Common myeloid progenitor, CD34-positive (primary cell): ENCODE measurements around the gene LAPTM5.

Experiments used
- CTCF ChIA-PET: fragments of 350-600 bp; sonication (Branson Sonifier 250); formaldehyde crosslinking; loops from one replicate; lab custom pipeline; 2021; ENCODE audit warnings: antibody characterized with exemption; lab: Charles Lee
- POLR2A ChIA-PET: fragments of 350-600 bp; sonication (Branson Sonifier 250); formaldehyde crosslinking; loops from one replicate; lab custom pipeline; 2021; ENCODE audit warnings: antibody characterized with exemption; lab: Charles Lee
- DNase-seq, 3 donors: peaks; one replicate each; pipeline versions ENCODE4 v3.0.0 to v3.0.0-alpha.2; 2013
- H3K27ac ChIP-seq, 2 experiments: 1 replicate in 1 of 2; 2 replicates in 1 of 2; pipeline ENCODE4 v1.7.0; 2013; ENCODE audit warnings: inconsistent platforms in 2 of 2, low read length in 2 of 2, mild to moderate bottlenecking in 2 of 2, low read depth in 1 of 2, moderate library complexity in 1 of 2; ENCODE audit not compliant: severe bottlenecking in 2 of 2, insufficient read depth in 1 of 2, poor library complexity in 1 of 2
- H3K27me3 ChIP-seq, 5 experiments: replicated peaks in 2 of 5; 1 replicate in 3 of 5; 2 replicates in 2 of 5; pipeline versions ENCODE4 v1.6.1 to v1.7.0; 2013; ENCODE audit warnings: low read length in 4 of 5, mild to moderate bottlenecking in 2 of 5, moderate library complexity in 2 of 5, inconsistent platforms in 1 of 5; ENCODE audit not compliant: insufficient read depth in 5 of 5, control insufficient read depth in 4 of 5
- H3K36me3 ChIP-seq, 4 experiments: 1 replicate in 2 of 4; 2 replicates in 2 of 4; pipeline versions ENCODE4 v1.6.1 to v1.7.0; 2013; ENCODE audit warnings: low read length in 3 of 4, control low read depth in 1 of 4, mild to moderate bottlenecking in 1 of 4; ENCODE audit not compliant: control insufficient read depth in 4 of 4, insufficient read depth in 4 of 4
- H3K4me1 ChIP-seq, 4 experiments: 1 replicate in 3 of 4; 2 replicates in 1 of 4; pipeline versions ENCODE4 v1.6.1 to v1.7.1; 2013; ENCODE audit warnings: low read length in 3 of 4, mild to moderate bottlenecking in 3 of 4, control low read depth in 1 of 4, inconsistent platforms in 1 of 4, moderate library complexity in 1 of 4; ENCODE audit not compliant: control insufficient read depth in 4 of 4, insufficient read depth in 4 of 4; ENCODE audit errors: control extremely low read depth in 1 of 4
- H3K4me3 ChIP-seq, 7 experiments: 1 replicate in 4 of 7; 2 replicates in 3 of 7; pipeline versions ENCODE4 v1.5.1 to v1.7.0; 2013; ENCODE audit warnings: mild to moderate bottlenecking in 7 of 7, low read length in 6 of 7, moderate library complexity in 6 of 7, inconsistent platforms in 2 of 7, low read depth in 2 of 7, control low read depth in 1 of 7; ENCODE audit not compliant: insufficient read depth in 4 of 7, control insufficient read depth in 1 of 7; ENCODE audit errors: extremely low read depth in 1 of 7
- H3K9me3 ChIP-seq, 5 experiments: 1 replicate in 4 of 5; 2 replicates in 1 of 5; pipeline versions ENCODE4 v1.6.1 to v1.7.1; 2013; ENCODE audit warnings: low read length in 4 of 5, mild to moderate bottlenecking in 2 of 5, inconsistent platforms in 1 of 5, low read depth in 1 of 5, moderate library complexity in 1 of 5; ENCODE audit not compliant: control insufficient read depth in 4 of 5, insufficient read depth in 2 of 5; ENCODE audit errors: control extremely low read depth in 1 of 5
- WGBS: methylation state at CpG from one replicate; pipeline ENCODE4 v1.1.5; 2013; ENCODE audit not compliant: insufficient coverage; 5-methylcytosine and 5-hydroxymethylcytosine counted together

Gene LAPTM5

GRCh38 chr1:30735668-30736498 is 21.7 kb downstream of the LAPTM5 start:
- Histone ChIP-seq H3K4me3 (no peak overlapping the region), H3K36me3 (peaks cover 46 to 80% (median 75%) of the 10 kb centered on the region in 4 experiments), H3K4me1 (peaks cover 0 to 30% (median 21%) of the 10 kb centered on the region in 4 experiments), H3K27ac (no peak overlapping the region), H3K27me3 (no peaks in the 10 kb centered on the region), H3K9me3 (peaks cover 0 to 2% (median 0%) of the 10 kb centered on the region in 5 experiments)
- WGBS, result 97% methylated on average over 6 of the region's 6 CpGs
- POLR2A ChIA-PET, result interaction anchor here (1.2 to 1.5 kb wide), 3 partner anchors 19 to 21 kb away, joined by 3 to 7 read pairs (median 4); no protein-coding TSS in a partner anchor
- no peak for DNase-seq
- CTCF ChIA-PET, result interaction anchor here (0.9 to 5.5 kb wide), 10 partner anchors 15 to 65 kb away, joined by 3 to 39 read pairs (median 4); no protein-coding TSS in a partner anchor

DNA sequence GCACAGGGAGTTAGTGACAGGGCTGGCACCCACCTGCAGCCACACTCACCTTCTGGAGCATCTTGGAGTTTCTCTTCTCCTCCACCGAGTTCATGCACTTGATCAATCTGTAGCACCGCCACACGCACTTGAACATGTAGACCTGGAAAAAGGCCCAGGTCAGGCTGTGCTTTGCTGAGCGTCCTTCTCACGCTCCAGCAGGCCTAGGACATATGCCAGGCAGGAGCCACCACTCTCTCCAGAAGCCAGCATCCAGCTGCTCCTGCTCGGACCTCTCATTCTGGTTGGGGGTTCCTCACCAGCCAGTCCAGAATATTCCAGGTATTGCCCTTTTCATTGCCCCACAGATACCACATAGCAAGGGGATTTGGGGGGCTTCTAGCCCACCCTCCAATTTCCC is 22.4 kb downstream of the LAPTM5 start:
- Histone ChIP-seq H3K27ac (no peak overlapping the region), H3K36me3 (peaks cover 46 to 79% (median 75%) of the 10 kb centered on the region in 4 experiments), H3K4me3 (no peak overlapping the region), H3K4me1 (peaks cover 0 to 31% (median 19%) of the 10 kb centered on the region in 4 experiments), H3K27me3 (no peaks in the 10 kb centered on the region), H3K9me3 (peaks cover 0 to 2% (median 0%) of the 10 kb centered on the region in 5 experiments)
- CTCF ChIA-PET, result interaction anchor here (1.2 to 5.5 kb wide), 5 partner anchors 15 to 48 kb away, joined by 3 to 39 read pairs (median 5); no protein-coding TSS in a partner anchor
- POLR2A ChIA-PET, result interaction anchor here (1.2 to 1.4 kb wide), 2 partner anchors 20 to 21 kb away, joined by 3 to 4 read pairs; no protein-coding TSS in a partner anchor
- DNase-seq, result no peak
- 100% methylated on average over 5 of the region's 6 CpGs for WGBS

GRCh38 chr1:30734580-30734979 is 23.0 kb downstream of the LAPTM5 start:
- POLR2A ChIA-PET, result interaction anchor here (2.7 kb wide), 1 partner anchor 23 kb away, joined by 25 read pairs; the partner anchor contains the start of gene LAPTM5
- WGBS, result 95% methylated on average over 2 of the region's 4 CpGs

DNA sequence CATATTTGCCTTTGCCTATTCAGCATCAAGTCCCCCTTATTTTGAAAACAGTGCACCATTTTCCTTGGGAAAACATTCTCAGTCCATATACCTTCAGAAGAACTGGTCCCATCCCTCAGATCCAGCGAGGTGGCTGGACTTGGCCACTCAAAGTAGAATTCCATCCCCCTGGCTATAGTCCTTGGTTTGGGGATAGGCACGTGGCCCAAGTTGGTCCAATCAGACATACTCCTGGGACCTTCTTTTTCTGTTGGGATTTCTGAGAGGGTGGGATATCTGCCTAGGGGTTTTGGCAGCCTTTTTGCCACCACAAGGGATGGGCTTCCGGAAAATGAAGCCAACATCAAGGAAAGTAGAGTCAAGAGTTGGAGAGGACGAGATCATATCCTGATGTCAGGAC is 23.5 kb downstream of the LAPTM5 start:
- Histone ChIP-seq H3K4me1 (peaks cover 0 to 23% (median 11%) of the 10 kb centered on the region in 4 experiments), H3K9me3 (peaks cover 0 to 2% (median 0%) of the 10 kb centered on the region in 5 experiments), H3K27ac (no peak overlapping the region), H3K36me3 (peaks cover 36 to 69% (median 66%) of the 10 kb centered on the region in 4 experiments), H3K4me3 (no peak overlapping the region), H3K27me3 (no peaks in the 10 kb centered on the region)
- 94% methylated on average over 4 of the region's 4 CpGs for WGBS
- CTCF ChIA-PET, result interaction anchor here (1.0 to 5.5 kb wide), 2 partner anchors 15 to 45 kb away, joined by 3 to 39 read pairs; no protein-coding TSS in a partner anchor
- no peak for DNase-seq
- POLR2A ChIA-PET, result interaction anchor here (2.7 kb wide), 1 partner anchor 23 kb away, joined by 25 read pairs; the partner anchor contains the start of gene LAPTM5

More at GRCh38 chr1:30734580-30734979, 23.0 kb downstream of the LAPTM5 start:
- no peak overlapping the region for H3K4me3 ChIP-seq
- CTCF ChIA-PET, result interaction anchor here (1.0 to 5.5 kb wide), 3 partner anchors 15 to 49 kb away, joined by 3 to 39 read pairs (median 5); no protein-coding TSS in a partner anchor
- no peaks in the 10 kb centered on the region for H3K27me3 ChIP-seq
- H3K9me3 ChIP-seq, result peaks cover 0 to 2% (median 0%) of the 10 kb centered on the region in 5 experiments
- no peak overlapping the region for H3K27ac ChIP-seq
- peaks cover 41 to 74% (median 70%) of the 10 kb centered on the region in 4 experiments for H3K36me3 ChIP-seq
- peaks cover 0 to 28% (median 14%) of the 10 kb centered on the region in 4 experiments for H3K4me1 ChIP-seq
- DNase-seq, result no peak

- peaks cover 0 to 17% (median 7%) of the 10 kb centered on the region in 4 experiments for H3K4me1 ChIP-seq
- WGBS, result 94% methylated on average over 5 of the region's 8 CpGs
- peaks cover 33 to 63% (median 60%) of the 10 kb centered on the region in 4 experiments for H3K36me3 ChIP-seq
- H3K4me3 ChIP-seq, result no peak overlapping the region
- H3K27ac ChIP-seq, result no peak overlapping the region
- CTCF ChIA-PET, result interaction anchor here (0.8 to 7.6 kb wide), 6 partner anchors 8 to 44 kb away, joined by 3 to 82 read pairs (median 5); partner anchors contain the start of genes LAPTM5 and MATN1
- no peaks in the 10 kb centered on the region for H3K27me3 ChIP-seq
- DNase-seq, result no peak
- peaks cover 0 to 2% (median 0%) of the 10 kb centered on the region in 5 experiments for H3K9me3 ChIP-seq
- POLR2A ChIA-PET, result interaction anchor here (0.5 to 2.7 kb wide), 5 partner anchors 9 to 46 kb away, joined by 3 to 27 read pairs (median 12); partner anchors contain the start of gene LAPTM5
These were observed 24.1 kb downstream of the LAPTM5 start for GRCh38 chr1:30733493-30733892.

DNA sequence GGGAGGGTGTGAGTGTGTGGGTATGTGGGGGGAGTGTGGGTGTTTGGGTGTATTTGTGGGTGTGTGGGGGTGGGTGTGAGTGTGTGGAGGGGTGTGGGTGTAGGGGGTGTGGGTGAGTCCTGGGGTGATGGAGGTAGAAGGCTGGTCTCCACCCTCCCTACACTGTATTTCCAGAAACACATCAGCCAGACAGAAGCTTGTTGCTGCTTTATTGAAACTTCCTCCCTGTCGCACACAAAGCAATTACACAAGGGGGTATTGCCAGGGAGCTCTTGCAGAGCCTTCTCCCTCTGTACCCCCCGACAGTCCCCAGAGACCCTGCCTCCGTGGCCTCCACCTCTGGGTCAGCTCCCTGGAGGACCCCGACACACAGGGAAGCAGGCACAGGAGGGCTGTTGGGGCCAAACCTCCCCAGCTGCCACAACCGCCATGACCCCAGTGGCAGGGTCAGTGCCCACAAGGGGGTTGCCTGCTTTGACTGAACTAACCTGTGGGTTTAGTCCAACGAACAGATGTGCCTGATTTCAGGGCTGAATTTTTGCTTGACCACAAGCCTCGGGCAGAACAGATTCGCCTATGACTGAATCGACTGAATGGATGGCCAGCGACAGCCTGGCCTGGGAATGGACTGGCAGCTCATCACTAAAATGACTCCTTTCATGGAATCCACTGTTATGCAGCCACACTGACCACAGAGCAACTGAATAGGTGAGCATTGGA is 25.1 kb downstream of the LAPTM5 start:
- WGBS, result 84% methylated on average over 9 of the region's 10 CpGs

More for the DNA sequence above, 25.1 kb downstream of the LAPTM5 start:
- Histone ChIP-seq H3K27ac (no peak overlapping the region), H3K4me1 (peaks cover 0 to 16% (median 5%) of the 10 kb centered on the region in 4 experiments), H3K9me3 (no peaks in the 10 kb centered on the region), H3K4me3 (no peak overlapping the region), H3K36me3 (peaks cover 25 to 52% (median 49%) of the 10 kb centered on the region in 4 experiments), H3K27me3 (no peaks in the 10 kb centered on the region)
- ChIA-PET POLR2A (interaction anchor here (0.6 to 2.7 kb wide), 7 partner anchors 8 to 757 kb away, joined by 3 to 27 read pairs (median 6); partner anchors contain the start of gene LAPTM5), CTCF (interaction anchor here (0.8 to 7.6 kb wide), 9 partner anchors 9 to 46 kb away, joined by 3 to 82 read pairs (median 5); partner anchors contain the start of genes LAPTM5 and MATN1)
- DNase-seq, result peak; percentile 38 to 78 (median 64)
